Thyroid gland (tissue), 4 donors: ENCODE measurements around the gene SBNO1.

Experiments used
- CTCF ChIP-seq, 6 experiments: fragments of 200-600 bp in 3 of 6; fragments of 450-650 bp in 3 of 6; sonication (generic) in 3 of 6; IDR thresholded peaks; one replicate each; pipeline ENCODE4 v1.5.1; 2016 to 2019; ENCODE audit warnings: antibody characterized with exemption in 6 of 6, mild to moderate bottlenecking in 2 of 6, inconsistent platforms in 1 of 6, moderate library complexity in 1 of 6
- POLR2A ChIP-seq, 2 donors: fragments of 450-650 bp; IDR thresholded peaks; one replicate each; pipeline ENCODE4 v1.6.1; 2017; ENCODE audit warnings: antibody characterized with exemption in 2 of 2, mild to moderate bottlenecking in 2 of 2, moderate library complexity in 1 of 2

- TF ChIP-seq CTCF (IDR thresholded peaks at IDR 0.05) (peak in 2 of 6 experiments; percentile 10 to 16), POLR2A (IDR thresholded peaks at IDR 0.05) (peak in 1 of 2 donors; percentile 78)
Measured at GRCh38 chr12:123390498-123391426, 26.1 kb upstream of the SBNO1 start.
